GF-D8 (cell line): ENCODE data around the gene CD99.

Experiments used
- DNase-seq: peaks from one replicate; lab custom pipeline; 2025; lab: John Stamatoyannopoulos, UW

CD99 gene

DNA sequence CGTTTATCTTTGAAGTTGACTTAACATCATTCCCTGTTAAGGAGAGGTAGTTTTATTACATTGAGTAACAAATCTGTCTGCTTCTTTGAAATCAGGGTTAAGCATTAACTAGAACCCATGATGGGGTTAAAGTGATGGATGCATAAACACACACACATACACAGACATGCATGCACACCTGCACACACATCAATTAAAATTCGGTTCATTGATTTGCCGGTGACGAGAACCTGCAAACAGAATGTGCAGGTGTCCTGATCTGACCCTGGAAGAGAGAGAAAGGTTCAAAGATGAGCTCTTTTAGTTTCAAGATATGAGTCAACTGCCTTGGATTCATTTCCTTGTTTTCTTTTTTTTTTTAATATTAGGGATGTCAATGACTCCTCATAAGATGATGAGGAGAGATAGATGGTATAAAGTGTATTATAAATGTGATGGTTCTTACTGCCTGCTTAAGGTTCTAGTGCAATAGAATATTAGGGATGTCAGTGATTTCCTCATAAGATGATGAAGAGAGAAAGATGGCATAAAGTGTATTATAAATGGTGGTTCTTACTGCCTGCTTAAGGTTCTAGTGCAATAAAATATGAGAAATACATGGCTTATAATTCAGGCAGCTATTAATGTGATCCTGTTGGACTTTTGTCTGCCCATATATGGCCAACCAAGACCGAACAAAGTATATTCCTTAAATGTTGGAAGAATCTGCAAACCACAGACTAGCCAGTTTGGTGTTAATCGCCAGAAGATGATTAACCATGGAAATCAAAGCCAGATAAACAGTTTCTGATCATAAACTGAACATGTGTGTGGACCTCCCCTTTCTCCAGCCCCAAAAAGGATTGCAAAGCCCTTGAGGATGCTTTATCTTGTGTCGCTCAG lies 14.1 kb upstream of the CD99 start:
- DNase-seq: no peak

DNA sequence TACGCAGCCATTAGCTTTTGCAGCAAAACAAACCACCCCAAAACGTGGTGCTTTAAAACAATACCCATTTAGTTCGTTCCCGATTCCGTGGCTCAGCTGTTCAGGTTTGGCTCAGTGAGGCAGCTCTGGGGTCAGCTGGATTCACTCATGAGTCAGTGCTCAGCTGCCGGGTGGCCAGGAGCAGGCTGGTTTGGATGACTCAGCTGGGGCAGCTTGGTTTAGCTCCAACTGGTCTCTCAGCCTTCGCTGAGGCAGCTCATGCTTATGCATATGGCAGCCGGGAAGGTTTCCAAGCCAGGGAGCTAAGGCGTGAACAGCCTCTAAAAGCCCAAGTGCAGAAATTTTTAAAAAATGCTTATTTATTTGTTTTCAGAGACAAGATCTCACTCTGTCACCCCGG lies 13.3 kb upstream of the CD99 start:
- DNase-seq: no peak

DNA sequence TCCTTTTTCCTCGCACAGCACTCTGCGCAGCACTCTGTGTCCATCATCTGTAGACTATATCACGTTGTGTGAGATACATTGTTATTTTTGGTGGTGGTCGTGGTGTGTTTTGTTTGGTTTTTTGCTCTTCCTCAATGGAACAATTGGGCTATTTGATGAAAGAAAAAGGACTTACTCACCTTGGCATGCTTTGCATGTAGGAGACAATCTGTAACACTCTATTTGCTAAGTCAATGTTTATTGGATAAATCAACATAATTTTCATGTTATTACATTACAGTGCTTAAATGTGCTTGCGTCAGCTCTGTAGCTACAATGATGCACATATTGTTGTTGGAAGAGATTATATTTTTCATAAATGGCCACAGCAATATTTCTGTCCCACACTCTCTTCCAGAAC lies 12.5 kb upstream of the CD99 start:
- DNase-seq: no peak

DNA sequence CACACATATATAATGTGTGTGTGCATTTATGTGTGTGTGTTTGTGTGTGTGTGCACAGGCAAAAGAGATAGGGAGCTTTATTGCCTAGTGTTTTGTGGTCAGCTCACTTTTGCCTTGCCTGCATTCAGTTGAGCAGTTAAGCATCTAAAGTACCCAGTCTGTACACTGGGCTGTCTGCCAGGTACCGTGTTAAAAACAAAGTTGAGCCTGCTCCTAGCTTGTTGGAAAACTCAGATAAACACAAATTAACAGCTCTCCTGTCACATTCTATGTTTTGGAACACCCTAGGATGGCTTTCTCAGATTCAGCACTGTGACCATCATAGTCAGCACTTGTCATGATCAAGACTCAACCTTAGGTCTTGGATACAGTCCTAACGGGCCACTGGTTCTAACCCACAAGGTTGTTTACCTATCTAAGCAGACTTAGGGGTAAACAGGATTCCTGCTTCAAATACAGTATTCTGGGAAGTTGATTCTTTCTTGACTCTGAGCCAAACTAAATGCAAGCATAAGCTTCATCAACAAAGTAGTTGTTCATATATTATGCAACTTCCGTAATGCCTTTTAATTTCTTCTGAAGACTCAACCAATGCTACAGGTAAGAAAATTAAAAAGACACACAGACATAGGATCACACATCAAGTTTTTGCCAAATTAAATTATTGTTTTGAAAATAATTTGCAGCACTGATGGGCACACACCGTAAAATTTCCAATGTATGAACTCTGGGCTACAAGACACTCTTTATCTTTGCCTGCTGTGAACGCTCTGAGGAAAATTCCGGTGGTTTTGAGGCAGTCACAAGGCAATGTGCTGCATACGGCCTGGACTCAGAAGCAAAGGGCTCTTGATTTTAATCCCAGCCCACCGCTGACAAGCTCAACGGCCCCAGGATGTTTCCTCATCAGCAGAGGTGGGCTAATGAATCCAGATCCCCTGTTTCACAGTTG lies 11.3 kb upstream of the CD99 start:
- DNase-seq: no peak

DNA sequence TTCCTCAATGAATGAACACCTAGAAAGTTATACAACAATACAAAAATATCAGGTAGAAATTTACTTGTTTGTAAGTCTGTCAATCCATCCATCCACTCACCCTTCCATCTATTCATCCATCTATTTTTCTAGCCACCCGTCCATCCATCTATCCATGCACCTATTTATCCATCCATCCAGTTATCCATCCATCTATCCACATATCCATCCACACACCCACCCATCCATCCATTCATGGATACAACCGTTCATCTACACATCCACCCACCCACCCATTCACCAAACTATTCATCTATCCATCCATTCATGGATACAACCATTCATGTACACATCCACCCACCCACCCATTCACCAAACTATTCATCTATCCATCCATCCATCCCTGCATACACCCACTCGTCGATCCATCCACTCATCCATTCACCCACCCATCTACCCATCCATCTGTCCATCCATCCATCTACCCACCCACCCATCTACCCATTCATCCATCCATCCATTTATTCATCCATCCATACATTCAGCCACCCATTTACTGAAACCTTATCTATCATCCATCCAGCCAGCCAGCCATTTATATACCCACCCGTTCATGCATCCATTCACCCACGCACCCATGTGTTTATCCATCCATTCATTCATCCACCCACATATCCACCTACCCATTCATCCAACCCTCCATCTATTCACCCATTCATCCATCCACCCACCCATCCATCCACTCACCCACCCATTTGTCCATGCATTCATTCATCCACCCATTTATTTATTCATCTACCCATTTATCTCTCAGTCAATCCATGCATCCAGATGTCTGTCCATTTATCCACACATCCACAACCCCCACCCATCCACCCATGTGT lies 10.4 kb upstream of the CD99 start:
- no peak for DNase-seq

DNA sequence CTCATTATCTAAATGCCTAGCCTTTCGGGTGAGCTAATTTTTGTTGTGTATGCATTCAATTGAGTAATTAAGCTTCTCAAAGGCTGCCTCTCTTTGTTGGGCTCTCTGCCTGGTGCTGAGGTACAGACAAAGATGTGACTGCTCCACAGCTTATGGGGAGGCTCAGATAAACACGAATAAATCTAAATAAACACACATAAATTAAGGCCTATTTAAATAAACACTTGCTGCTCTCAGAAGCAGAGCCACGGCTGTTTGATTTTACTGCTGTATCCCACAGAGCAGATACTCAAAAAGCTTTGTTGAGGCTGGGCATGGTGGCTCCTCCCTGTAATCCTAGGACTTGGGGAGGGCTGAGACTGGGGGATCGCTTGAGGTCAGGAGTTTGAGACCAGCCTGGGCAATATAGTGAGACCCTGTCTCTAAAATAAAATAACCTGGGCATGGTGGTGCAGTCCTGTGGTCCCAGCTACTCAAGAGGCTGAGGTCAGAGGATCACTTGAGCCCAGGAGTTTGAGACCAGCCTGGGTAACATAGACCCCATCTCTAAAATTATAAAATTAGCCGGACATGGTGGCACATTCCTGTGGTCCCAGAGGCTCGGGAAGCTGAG lies 8.4 kb upstream of the CD99 start:
- no peak for DNase-seq

DNA sequence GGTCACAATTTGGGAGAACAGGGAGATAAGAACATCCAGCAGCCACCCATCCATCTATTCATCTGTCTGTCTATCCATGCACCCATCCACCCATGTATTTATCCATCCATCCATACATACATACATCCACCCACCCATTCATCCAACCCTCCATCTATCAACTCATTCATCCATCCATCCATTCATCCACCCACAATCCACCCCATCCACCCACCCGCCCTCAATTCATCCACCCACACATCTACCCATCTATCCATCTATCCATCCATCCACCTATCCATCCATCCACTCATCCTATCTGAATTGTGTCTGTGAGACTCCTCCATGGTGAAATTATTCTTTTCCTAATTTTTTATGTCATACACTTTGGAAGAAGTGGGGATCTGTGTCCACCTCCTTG lies 6.8 kb upstream of the CD99 start:
- no peak for DNase-seq

DNA sequence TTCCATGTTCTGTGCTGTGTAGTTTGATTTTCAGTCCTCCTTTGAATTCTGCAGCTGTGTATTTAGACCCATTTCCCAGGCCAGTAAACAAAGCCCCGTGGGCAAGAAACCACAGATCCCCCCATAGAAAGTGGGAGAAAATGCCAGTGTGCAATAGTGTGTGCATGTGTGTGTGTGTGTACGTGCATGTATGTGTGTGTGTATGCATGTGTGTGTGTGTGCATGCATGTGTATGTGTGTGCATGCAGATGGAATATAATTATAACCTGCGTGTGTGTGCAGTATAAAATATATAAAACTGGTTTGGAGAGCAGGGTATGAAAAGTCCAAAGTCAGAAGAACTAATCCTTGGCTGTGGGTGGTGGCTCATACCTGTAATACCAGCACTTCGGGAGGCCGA lies 5.2 kb upstream of the CD99 start:
- no peak for DNase-seq

DNA sequence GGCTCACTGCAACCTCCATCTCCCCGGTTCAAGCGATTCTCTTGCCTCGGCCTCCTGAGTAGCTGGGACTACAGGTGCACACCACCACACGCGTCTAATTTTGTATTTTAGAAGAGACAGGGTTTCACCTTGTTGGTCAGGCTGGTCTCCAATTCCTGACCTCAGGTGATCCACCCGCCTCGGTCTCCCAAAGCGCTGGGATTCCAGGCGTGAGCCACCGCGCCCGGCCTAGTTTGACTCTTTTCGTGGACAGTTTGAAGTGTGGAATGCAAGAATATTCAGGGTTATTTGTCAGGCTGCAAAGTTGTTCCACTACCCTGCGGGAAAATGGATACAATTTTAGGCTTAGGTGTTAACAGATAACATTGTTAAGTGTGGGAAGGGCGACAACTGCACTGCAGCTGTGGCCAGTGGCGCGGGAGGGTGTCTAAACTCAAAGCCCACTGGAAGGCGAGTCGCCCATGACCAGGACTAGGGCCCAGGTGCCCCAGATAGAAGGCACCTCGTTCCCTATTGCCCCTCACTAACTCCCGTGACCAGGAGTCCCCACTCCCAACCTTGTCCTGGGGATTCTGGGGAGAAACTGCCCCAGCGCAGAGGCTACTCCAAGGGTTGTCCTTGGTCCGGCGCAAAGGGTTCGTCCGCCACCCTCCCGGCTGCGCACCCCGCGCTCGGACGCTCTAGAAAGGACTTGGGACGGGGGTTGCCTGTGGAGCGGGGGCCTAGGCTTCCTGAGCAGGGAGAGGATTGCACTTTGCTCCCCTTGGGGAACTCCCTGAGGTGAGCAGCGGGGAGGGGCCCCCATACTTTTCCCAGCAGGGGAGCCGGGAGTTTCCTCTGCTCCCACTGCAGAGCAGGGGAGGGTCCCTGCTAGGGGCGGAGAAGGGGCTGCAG lies 1.1 kb upstream of the CD99 start:
- no peak for DNase-seq

DNA sequence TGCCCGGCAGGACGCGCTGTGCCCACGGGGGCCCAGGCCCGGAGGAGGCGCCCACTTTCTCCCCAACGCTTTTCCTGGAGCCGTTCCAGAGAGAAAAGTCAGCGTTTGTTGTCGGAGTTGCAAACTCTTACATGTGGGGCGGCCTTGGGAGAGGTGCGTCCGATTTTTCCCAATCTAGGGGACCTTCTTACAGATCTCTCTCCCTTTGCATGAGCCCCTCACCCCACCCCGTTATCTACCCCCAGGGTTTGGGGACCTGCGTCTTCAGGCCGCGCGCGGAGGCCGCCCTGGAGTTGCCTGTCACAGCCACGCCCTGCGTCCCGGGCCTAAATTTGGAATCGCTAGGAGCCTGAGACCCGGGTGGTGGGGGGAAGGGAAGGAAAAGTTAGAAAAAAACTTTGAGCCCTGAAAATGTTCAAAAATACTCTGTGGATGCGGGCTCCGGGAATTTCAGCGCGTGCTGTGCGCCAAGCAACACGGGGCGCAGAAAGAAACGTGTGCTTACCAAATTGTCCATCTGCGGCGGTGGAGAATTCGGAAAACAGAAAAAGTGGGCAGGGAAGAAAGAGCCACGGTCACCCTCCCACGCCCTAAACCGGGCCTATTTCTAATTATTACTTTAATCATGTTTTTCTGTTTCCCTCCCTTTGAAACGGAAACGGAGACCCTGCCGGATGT lies 587 bp downstream of the CD99 start:
- DNase-seq: no peak

DNA sequence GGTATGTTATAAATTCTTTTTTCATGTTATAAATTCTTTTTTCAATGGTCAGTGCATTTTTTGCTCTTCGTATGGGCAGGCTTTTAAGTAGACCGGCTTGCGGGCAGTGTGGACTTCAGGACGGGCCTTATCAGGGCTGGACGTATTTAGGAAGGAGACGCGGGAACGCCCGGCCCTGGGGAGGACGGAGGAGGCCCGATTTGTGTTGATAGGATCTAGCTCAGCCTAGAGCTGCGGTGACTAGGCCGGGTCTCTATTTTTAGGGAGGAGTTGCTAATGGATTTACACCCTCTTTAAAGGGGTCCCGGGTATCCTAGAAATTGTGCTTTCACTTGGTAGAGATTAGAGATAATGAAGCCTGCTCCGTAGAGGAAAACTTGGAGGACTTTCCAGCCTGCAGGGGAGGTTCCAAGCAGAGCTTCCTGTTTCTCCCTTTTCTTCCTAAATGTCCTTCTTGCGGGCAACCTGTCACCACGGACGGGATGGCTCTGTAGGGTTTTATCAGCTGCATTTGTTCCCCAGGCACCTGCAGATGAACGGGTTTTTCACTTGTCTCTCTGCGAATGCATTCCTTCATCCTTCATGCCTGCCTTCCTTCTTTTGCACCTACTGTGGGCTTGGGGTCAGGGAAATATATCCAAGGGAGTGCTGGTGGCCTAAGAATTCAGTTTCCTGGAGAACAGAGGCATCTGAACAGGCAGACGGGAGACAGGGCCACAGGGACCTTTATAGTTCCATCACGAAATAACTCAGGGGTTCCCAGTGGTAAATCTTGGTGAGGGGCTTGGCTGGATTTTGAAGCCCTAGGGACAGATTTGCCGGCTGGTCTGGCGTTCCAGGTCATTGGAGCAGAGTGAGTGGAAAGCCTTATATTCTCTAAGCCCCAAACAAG lies 1.4 kb downstream of the CD99 start:
- DNase-seq: no peak

DNA sequence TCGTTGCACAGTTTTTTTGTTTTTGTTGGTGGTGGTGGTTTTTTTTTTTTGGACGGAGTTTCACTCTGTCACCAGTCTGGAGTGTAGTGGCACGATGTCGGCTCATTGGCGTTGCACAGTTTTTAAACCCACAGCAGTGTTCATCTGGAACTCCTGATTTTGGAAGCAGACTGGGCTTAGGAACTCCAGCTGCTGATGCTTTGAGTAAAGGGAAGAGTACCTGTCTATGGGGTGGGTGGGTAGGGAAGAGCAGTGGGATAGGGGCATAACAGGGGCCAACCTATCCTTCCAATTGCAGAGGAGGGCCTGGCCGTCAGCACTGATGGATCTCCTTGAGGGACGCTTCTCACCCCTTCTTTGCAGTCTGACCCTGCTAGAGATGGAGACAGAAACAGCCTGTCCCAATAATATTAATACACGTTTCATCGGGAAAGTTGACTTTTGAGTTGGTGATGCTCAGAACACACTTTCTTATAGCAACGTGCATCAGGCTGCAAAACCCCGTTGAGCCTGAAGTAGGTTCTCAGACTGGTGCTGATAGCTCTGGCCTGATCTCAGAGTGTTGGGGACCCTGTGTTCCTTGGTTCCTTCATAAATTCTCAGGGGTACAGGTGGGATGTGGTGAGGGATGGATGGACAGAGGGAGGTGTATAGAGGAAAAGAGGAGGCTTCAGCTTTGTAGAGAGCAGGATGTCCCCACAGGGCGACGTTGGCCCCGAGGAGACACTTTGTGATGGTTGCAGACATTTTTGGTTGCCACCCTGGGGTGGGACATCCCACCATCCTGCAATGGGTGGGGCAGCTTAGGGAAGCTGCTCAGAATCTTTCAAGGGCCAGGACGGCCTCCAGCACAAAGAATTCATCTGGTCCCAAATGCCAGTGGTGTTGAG lies 2.3 kb downstream of the CD99 start:
- no peak for DNase-seq

DNA sequence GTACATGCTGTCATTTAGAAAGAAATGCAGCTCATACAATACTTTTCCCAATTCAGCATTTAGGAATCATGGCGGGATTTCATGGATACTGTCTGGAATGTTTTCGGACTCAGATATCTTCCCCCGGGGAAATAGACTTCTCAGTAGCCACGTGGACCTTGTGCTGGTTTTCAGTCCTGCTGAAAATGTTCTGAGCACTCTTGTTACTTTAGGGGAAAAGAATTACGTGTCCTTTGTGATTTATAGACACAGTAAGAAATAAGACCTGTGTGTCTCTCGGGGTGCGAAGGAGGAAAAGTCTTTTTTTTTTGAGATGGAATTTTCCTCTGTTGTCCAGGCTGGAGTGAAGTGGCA lies 3.8 kb downstream of the CD99 start:
- no peak for DNase-seq

DNA sequence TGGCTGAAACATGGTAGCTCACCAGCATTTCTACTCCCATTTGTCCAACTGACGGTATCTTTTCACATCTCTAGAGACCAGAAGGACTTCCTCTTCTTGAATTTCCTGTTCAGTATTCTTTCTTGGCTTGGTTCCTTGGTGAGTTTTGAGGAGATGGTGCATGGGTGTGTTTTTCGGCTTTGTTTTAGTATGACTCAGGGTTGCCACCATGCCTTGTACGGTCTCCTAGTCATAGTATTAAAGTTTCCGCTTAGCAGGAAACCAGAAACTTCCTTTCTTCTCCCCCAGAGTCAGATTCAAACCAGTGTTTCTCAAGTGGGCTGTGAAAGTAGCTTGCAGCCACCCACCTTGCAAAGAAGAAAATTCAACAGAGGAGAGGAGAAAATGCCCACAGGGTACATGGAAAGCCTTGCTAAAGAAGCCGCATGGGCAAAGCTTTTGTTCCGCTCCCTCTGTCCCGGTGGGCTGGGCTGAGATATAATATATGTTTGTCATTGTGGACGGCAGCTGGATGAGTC lies 5.7 kb downstream of the CD99 start:
- no peak for DNase-seq

DNA sequence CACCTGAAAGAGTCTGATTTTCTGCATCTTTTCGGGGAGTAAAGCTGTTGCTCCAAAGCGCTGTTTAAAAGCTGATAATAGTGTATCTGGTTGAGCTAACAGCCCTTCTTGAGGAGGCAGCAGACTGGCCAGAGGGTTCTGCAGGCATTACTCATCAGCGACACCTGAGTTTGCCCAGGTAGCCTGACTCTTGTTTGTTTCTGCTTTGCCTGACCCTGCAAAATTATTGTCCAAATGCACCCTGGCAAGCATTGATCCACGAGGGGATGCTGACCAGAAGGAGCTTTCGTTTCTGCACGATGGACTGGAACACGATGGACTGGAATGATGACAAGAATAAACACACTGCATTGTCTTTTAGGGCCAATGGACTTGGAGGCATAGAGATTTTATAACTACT lies 6.2 kb downstream of the CD99 start:
- no peak for DNase-seq

DNA sequence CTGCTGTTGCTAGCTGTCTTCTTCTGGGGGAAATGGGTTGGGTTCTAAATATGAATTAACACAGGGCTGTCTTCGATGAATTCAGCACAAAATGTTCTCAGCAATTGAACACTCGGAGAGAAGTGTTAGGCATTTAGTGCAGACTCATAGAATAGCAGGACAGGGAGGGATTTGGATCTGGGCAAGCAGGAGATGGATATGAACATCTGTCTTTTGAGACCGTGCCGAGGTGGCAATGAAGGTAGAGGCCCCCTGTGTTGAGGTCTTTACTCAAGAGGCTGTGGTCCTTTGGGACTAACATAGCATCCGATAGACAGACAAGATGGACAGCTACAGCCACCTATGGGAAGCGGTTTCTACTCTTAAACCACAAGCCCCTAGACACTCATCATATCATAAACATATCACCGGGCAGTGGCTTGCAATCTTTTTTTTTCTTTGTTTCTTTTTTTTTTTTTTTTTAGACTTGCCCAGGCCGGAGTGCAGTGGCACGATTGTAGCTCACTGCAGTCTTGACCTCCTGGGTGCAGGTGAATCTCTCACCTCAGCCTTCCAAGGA lies 6.7 kb downstream of the CD99 start:
- no peak for DNase-seq

DNA sequence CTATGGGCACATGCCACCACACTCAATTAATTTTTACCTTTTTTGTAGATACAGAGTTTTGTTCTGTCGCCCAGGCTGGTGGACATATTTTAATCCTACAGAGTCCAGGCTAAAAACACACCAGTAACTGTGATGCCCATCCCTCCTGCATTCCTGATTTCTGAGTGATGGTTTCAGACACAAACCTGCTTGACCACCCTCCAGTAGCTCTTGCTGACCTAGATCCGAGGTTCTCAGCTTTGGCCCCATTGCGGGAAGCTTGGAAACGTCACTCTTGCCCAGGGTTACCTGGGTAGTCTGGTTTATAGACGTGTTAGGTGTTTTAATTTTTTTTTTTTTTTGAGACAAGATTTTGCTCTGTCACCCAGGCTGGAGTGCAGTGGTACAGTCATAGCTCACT lies 7.5 kb downstream of the CD99 start:
- no peak for DNase-seq

DNA sequence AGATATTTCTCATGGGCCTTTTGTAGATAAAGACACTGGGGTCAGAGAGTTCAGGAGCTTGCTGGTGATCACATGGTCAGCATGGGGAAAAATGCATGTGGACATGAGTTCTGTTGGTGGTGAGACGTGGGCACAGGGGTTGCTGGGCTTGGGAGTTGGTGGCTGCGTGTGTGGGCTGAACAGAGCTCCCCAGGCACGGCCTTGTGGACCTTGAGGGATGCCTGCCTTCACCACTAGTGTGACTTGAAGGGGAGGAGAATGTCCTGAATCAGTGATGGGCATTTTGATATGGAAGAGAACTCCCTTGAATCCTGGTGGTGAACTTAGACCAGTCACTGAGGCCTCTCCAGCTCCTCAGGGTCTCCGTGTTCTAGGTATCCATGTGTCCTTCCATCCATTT lies 8.9 kb downstream of the CD99 start:
- DNase-seq: no peak
